Measurements from ENCODE around the gene TRPM6. TPM values are rescaled to one million over a fixed set of nuclear protein-coding genes. Genes with fewer than 3 reads are reported as not detected.

Gene TRPM6
- total and polyA plus RNA-seq, 2 experiments from 2014 or later: 0.23 to 0.87 TPM

GRCh38 chr9:74874220-74874619, 13.5 kb downstream of the TRPM6 start (continued):
- TF ChIP-seq ZNF462 (CRISPR knock-in tag; IDR thresholded peaks at IDR 0.05) (no peak), EZH2 (IDR thresholded peaks at IDR 0.05; ENCODE audit: low read depth, unreplicated experiment) (no peak), ZNF331 (CRISPR knock-in tag; IDR thresholded peaks at IDR 0.05; ENCODE audit: low read depth) (no peak), EZH2phosphoT487 (IDR thresholded peaks at IDR 0.05; ENCODE audit: unreplicated experiment) (no peak), JUNB (IDR thresholded peaks at IDR 0.05; ENCODE audit: unreplicated experiment) (no peak), ZNF114 (CRISPR knock-in tag; IDR thresholded peaks at IDR 0.05) (no peak), POLR2AphosphoS5 (IDR thresholded peaks at IDR 0.05; ENCODE audit: low read depth) (no peak)
- TF ChIP-seq, protein P1, sequence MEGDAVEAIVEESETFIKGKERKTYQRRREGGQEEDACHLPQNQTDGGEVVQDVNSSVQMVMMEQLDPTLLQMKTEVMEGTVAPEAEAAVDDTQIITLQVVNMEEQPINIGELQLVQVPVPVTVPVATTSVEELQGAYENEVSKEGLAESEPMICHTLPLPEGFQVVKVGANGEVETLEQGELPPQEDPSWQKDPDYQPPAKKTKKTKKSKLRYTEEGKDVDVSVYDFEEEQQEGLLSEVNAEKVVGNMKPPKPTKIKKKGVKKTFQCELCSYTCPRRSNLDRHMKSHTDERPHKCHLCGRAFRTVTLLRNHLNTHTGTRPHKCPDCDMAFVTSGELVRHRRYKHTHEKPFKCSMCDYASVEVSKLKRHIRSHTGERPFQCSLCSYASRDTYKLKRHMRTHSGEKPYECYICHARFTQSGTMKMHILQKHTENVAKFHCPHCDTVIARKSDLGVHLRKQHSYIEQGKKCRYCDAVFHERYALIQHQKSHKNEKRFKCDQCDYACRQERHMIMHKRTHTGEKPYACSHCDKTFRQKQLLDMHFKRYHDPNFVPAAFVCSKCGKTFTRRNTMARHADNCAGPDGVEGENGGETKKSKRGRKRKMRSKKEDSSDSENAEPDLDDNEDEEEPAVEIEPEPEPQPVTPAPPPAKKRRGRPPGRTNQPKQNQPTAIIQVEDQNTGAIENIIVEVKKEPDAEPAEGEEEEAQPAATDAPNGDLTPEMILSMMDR (conservative IDR thresholded peaks at IDR 0.05; ENCODE audit: low read depth in 2 of 2): no peak
- TF ChIP-seq, protein P2, sequence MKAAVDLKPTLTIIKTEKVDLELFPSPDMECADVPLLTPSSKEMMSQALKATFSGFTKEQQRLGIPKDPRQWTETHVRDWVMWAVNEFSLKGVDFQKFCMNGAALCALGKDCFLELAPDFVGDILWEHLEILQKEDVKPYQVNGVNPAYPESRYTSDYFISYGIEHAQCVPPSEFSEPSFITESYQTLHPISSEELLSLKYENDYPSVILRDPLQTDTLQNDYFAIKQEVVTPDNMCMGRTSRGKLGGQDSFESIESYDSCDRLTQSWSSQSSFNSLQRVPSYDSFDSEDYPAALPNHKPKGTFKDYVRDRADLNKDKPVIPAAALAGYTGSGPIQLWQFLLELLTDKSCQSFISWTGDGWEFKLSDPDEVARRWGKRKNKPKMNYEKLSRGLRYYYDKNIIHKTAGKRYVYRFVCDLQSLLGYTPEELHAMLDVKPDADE (IDR thresholded peaks at IDR 0.05): no peak
- TF ChIP-seq, protein P3, sequence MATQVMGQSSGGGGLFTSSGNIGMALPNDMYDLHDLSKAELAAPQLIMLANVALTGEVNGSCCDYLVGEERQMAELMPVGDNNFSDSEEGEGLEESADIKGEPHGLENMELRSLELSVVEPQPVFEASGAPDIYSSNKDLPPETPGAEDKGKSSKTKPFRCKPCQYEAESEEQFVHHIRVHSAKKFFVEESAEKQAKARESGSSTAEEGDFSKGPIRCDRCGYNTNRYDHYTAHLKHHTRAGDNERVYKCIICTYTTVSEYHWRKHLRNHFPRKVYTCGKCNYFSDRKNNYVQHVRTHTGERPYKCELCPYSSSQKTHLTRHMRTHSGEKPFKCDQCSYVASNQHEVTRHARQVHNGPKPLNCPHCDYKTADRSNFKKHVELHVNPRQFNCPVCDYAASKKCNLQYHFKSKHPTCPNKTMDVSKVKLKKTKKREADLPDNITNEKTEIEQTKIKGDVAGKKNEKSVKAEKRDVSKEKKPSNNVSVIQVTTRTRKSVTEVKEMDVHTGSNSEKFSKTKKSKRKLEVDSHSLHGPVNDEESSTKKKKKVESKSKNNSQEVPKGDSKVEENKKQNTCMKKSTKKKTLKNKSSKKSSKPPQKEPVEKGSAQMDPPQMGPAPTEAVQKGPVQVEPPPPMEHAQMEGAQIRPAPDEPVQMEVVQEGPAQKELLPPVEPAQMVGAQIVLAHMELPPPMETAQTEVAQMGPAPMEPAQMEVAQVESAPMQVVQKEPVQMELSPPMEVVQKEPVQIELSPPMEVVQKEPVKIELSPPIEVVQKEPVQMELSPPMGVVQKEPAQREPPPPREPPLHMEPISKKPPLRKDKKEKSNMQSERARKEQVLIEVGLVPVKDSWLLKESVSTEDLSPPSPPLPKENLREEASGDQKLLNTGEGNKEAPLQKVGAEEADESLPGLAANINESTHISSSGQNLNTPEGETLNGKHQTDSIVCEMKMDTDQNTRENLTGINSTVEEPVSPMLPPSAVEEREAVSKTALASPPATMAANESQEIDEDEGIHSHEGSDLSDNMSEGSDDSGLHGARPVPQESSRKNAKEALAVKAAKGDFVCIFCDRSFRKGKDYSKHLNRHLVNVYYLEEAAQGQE (IDR thresholded peaks at IDR 0.05; ENCODE audit: unreplicated experiment): no peak
